GM10266 (cell line): ENCODE results near the gene PRSS27.

Experiments
- DNase-seq: peaks from one replicate; pipeline ENCODE4 v3.0.0; 2012; ENCODE audit errors: extremely low spot score
- CTCF ChIP-seq: IDR thresholded peaks from 2 replicates; pipeline ENCODE4 v1.5.1; 2012; ENCODE audit warnings: mild to moderate bottlenecking, low read depth; ENCODE audit not compliant: control insufficient read depth, insufficient read depth; ENCODE audit errors: missing control alignments

PRSS27 gene

DNA sequence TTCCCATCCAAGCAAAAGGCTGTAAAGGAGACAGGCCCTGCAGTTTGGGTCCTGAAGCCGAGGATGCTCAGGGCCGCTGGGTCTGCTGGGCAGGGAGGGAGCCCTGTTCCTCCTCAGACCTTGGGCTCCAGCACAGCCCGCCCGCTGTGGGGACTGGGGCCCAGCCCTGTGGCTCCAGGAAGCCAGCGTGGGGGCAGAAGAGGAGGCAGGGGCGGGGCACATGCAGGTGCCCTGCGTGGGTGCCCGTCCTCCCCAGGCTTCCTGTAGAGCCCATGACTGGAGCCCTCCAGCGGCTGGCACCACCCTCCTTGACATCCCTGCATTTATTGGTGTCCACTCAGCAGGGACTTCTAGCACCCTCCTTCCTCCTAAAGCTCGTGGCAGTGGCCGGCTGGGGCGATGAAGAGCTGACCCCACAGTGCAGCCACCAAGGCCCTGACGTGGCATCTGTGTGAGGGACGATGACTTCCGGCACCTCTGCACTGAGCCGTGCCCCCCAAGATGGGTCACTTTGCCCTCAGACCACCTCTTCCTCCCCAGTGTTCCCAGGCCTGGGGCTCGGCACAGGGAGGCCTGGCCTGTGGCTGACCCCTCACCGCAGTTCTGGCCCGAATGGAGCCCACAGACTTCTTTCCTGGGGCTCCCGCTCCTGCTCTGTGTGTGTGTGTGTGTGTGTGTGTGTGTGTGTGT is 9.9 kb downstream of the PRSS27 start:
- DNase-seq, result no peak

DNA sequence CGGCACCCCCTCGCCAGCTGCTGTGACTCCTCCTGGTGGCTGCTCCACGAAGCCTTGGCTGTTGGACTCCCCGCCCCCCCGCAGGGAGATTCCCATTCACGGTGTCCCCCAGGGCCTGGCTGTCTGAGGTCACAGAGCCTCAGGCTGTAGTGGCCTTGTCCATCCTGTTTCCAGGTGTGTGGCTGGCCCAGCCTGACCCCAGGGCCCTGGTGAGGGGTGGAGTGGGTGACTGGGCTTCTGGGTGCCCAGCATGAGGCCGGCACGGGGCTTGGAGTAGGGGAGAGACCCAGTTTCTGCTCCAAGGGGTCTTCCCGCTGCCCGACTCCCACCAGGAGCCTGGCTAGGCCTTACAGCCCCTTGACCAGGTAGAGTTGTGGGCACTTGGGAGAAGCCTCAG is 10.4 kb downstream of the PRSS27 start:
- DNase-seq, result no peak
- TF ChIP-seq CTCF, result no peak

More for the DNA sequence above, 9.9 kb downstream of the PRSS27 start:
- no peak for TF ChIP-seq CTCF

GRCh38 chr16:2708955-2709587 is 11.0 kb downstream of the PRSS27 start:
- DNase-seq, result no peak
- no peak for TF ChIP-seq CTCF

- no peak for TF ChIP-seq CTCF
- DNase-seq, result no peak
These were observed 11.8 kb downstream of the PRSS27 start for GRCh38 chr16:2708290-2708639.

- DNase-seq, result no peak
- no peak for TF ChIP-seq CTCF
These were observed 12.4 kb downstream of the PRSS27 start for GRCh38 chr16:2707368-2708289.

DNA sequence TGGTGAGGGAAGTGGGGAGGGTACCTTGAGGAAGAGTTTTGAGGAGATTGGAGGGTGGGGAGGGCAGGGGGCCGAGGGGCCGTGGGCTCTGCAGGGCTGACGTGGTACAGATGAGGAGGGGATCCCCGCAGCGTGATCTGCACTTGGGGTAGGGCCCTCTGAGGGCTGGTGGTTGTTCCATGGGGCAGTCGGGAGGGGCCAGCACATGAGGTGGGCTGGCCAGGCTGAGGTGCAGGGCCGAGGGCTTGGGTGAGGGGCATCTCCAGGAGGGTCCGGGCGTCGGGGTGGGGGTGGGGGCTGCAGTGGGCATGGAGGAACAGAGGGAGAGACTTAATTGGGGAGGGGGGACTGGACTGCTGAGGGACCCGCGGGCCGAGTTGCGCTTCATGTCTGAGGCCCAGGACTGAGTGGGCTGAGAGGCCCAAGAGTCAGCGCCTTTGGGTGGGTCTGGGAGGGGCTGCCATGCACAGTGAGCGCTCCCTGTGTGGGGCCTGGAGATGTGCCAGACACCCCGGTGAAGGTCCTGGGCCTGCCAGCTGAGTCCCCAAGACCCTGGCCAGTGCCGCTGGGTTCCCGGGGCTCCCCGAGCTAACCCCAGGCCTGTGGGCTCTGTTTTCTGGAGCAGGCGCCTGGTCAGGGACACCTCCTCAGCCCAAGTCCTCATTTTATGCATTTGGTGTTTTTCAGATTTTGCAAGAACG is 13.3 kb downstream of the PRSS27 start:
- no peak for DNase-seq
- no peak for TF ChIP-seq CTCF
